Kidney (tissue), 14 donors: ENCODE data around the gene MPO. TPM values are rescaled to one million over a fixed set of nuclear protein-coding genes. Genes with fewer than 3 reads are reported as not detected.

Experiments
- DNase-seq, 5 donors: peaks; one replicate each; pipeline ENCODE4 v3.0.0-alpha.2; 2013 to 2020
- FAIRE-seq: peaks from 2 replicates; lab custom pipeline; 2012; peaks lifted over from hg19 to GRCh38; lab: Jason Lieb, UNC
- H3K27ac ChIP-seq, 2 donors: one replicate each; pipeline ENCODE4 v1.7.0; 2013; ENCODE audit warnings: low read depth in 2 of 2, low read length in 2 of 2, inconsistent platforms in 1 of 2
- H3K27me3 ChIP-seq: one replicate; pipeline ENCODE4 v1.7.1; 2013; ENCODE audit warnings: low read length, inconsistent platforms; ENCODE audit not compliant: control insufficient read depth, insufficient read depth
- H3K36me3 ChIP-seq, 3 donors: one replicate each; pipeline versions ENCODE4 v1.7.0 to v1.7.1; 2013; ENCODE audit warnings: low read length in 3 of 3, control low read depth in 1 of 3, inconsistent platforms in 1 of 3; ENCODE audit not compliant: insufficient read depth in 3 of 3, control insufficient read depth in 2 of 3
- H3K4me1 ChIP-seq, 3 donors: one replicate each; pipeline versions ENCODE4 v1.7.0 to v1.7.1; 2013; ENCODE audit warnings: low read length in 3 of 3, inconsistent platforms in 1 of 3, low read depth in 1 of 3; ENCODE audit not compliant: control insufficient read depth in 2 of 3, insufficient read depth in 2 of 3
- H3K4me3 ChIP-seq, 3 donors: one replicate each; pipeline versions ENCODE4 v1.7.0 to v1.8.1; 2013; ENCODE audit warnings: low read length in 3 of 3, control low read depth in 1 of 3, inconsistent platforms in 1 of 3
- H3K9ac ChIP-seq, 3 donors: one replicate each; pipeline versions ENCODE4 v1.7.0 to v1.7.1; 2013; ENCODE audit warnings: low read length in 3 of 3, control low read depth in 1 of 3, inconsistent platforms in 1 of 3
- H3K9me3 ChIP-seq, 3 donors: one replicate each; pipeline versions ENCODE4 v1.7.0 to v1.7.1; 2013; ENCODE audit warnings: low read length in 3 of 3, control low read depth in 1 of 3, inconsistent platforms in 1 of 3; ENCODE audit not compliant: control insufficient read depth in 2 of 3, insufficient read depth in 1 of 3
- CTCF ChIP-seq: IDR thresholded peaks from 3 replicates; pipeline ENCODE4 v1.5.1; 2012; ENCODE audit warnings: mild to moderate bottlenecking, moderate library complexity, borderline replicate concordance; ENCODE audit not compliant: insufficient read depth; ENCODE audit errors: extremely low read depth
- intact Hi-C: fragments of 100-400 bp; cut with DNase I; formaldehyde crosslinking; loops from one replicate; pipeline ENCODE4 v1.11.1; 2022
- polyA plus RNA-seq: library from polyadenylated mRNA; stranded (reverse); fragments of 350-450 nt; fragmentation: Illumina TruSeq; extraction: RNeasy Lipid Tissue Mini Kit (QIAGEN cat#74804); gene quantifications from one replicate; pipeline ENCODE4 v1.2.3, GENCODE V29; 2014; ENCODE audit warnings: low read depth, low replicate concordance; ENCODE audit not compliant: insufficient read depth
- total RNA-seq: library from RNA; stranded (reverse); fragmentation: NEBNext Ultra II Directional; extraction: Animal tissue kit (Norgen Biotek cat#: 25700); gene quantifications from one replicate; pipeline ENCODE4 v1.2.1, GENCODE V29; 2021
- donor health status: control.
- donor health status: control.
- donor health status: control.
- donor health status: control.
- donor health status: control.
- donor health status: DM: yes; HTN: yes; CAD: no.
- donor health status: Normal renal cell carcinoma (clear cell type).

MPO gene
- total and polyA plus RNA-seq, 2 donors from 2014 or later, result 0.47 TPM; not detected in 1

GRCh38 chr17:58270476-58271215 is 10.1 kb downstream of the MPO start:
- H3K4me1 ChIP-seq, result no peaks in the 10 kb centered on the region
- DNase-seq (no peak), FAIRE-seq (no peak)
- no peaks in the 10 kb centered on the region for H3K9me3 ChIP-seq
- H3K9ac ChIP-seq, result no peak overlapping the region
- H3K27me3 ChIP-seq, result no peaks in the 10 kb centered on the region
- TF ChIP-seq CTCF, result no peak
- H3K4me3 ChIP-seq, result no peak overlapping the region
- H3K27ac ChIP-seq, result no peak overlapping the region
- no peaks in the 10 kb centered on the region for H3K36me3 ChIP-seq
- intact Hi-C loops, result no loop called here

DNA sequence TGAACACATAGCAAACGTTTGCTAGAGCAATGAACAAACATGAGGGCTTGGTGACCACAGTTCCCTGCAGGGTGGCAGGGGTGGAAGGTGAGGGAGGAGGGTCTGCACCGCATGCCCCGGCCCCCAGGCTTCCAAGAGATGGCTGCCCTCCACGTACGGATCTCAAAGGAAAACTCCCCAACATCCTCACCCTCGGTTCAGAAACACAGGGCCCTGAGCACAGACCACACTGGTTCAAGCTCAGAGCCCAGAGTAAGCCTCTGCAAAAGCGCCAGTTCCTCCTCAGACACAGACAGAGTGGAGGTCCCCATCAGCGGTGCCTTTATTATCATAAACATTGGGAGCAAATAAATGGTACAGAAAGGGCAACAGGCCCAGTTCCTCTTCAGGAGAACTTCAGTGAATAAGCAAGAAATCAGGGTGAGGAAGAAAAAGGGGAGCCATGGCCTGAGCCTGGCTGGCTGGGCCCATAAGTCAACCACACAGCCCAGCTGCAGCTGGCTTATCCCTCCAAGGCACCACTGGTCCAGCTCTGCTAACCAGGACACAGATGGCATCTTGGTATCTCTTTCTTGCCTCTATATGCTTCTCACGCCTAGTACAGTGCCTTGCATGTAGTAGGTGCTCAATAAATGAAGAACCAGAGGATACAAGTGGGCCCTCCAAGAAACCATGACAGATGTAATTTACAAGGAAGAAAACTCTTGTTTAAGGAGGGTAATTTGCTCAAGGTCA is 11.0 kb downstream of the MPO start:
- no peak overlapping the region for H3K9ac ChIP-seq
- H3K27ac ChIP-seq, result no peak overlapping the region
- FAIRE-seq (no peak), DNase-seq (no peak)
- no peaks in the 10 kb centered on the region for H3K4me1 ChIP-seq
- H3K4me3 ChIP-seq, result no peak overlapping the region
- TF ChIP-seq CTCF, result no peak
- no peaks in the 10 kb centered on the region for H3K36me3 ChIP-seq
- no peaks in the 10 kb centered on the region for H3K27me3 ChIP-seq
- intact Hi-C loops, result no loop called here
- no peaks in the 10 kb centered on the region for H3K9me3 ChIP-seq

- FAIRE-seq, result no peak
- Histone ChIP-seq H3K36me3 (no peaks in the 10 kb centered on the region), H3K4me3 (no peak overlapping the region), H3K4me1 (no peaks in the 10 kb centered on the region), H3K27me3 (no peaks in the 10 kb centered on the region), H3K27ac (no peak overlapping the region), H3K9me3 (no peaks in the 10 kb centered on the region), H3K9ac (no peak overlapping the region)
- intact Hi-C loops, result no loop called here
- no peak for TF ChIP-seq CTCF
- DNase-seq, result no peak
Measured at GRCh38 chr17:58268774-58269556, 11.8 kb downstream of the MPO start.
